GM21367 (cell line): Measurements from ENCODE around the gene CHI3L2.

Experiments
- ATAC-seq: cut with Tn5 transposase; IDR thresholded peaks from one replicate; pipeline ENCODE4 v1.9.1; 2021; ENCODE audit not compliant: unreplicated experiment

Gene CHI3L2

DNA sequence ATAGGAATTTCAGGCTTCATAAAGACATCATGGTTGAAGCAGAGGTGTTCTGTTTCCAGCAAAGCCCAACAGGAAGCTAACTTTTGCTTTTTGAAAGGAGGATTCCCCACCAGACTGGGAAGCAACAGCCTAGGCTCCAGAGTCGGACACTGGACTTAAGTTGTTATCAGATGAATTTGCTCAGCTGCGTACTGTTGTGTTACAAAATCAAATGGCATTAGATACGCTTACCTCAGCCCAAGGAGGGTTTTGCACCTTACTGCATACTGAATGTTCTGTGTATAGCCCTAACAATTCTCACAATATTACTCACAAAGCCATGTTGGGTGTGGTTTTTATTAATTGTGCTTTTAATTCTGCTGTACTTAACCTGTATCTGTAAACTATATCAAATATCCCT is 62.6 kb downstream of the CHI3L2 start:
- ATAC-seq, result no peak

DNA sequence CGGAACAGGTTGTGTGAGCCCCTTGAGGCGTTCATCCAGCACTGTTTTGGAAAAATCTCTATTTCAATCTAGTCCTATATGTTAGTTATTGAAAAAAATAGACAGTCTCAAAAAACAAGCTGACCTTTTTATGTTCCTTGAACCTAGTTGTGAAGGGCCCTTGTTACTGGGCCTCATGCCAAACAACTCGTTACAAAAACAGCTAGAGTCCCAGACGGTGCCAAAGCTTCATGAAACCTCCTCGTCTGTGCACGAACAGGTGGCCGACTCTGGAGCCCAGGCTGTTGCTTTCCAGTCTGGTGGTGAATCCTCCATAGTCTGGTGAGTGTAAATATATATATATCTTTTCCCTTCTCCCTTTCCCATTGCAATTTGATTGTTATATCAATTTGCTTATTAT is 63.1 kb downstream of the CHI3L2 start, which contains the start of gene CHIA:
CHIA (plus strand) TSS at position 222 of the 400 bp plus-strand sequence. CDS start 19,617 bp downstream, outside the sequence.
- ATAC-seq, result no peak
